HepG2 (cell line): ENCODE data around the gene AARS2. TPM values are rescaled to one million over a fixed set of nuclear protein-coding genes. Genes with fewer than 3 reads are reported as not detected.

Experiments
- ARNT ChIP-seq: fragments of 450-650 bp; IDR thresholded peaks from 2 replicates; pipeline ENCODE4 v1.6.1; 2017
- ATF7-NPFF ChIP-seq: sonication (generic); formaldehyde crosslinking; IDR thresholded peaks from 2 replicates; pipeline ENCODE4 v1.8.1; 2023; ENCODE audit warnings: mild to moderate bottlenecking, low read depth, missing genetic modification reagents, moderate library complexity
- CBX2 ChIP-seq, 2 experiments: fragments of 200-600 bp in 1 of 2; sonication (generic); formaldehyde crosslinking in 1 of 2; IDR thresholded peaks; 2 replicates each; pipeline versions ENCODE4 v1.7.0 to v1.8.1; 2018 to 2022; ENCODE audit warnings: low read depth in 2 of 2, low read length in 1 of 2, mild to moderate bottlenecking in 1 of 2, missing genetic modification reagents in 1 of 2
- IRF2 ChIP-seq: IDR thresholded peaks from 2 replicates; pipeline ENCODE4 v1.6.1; 2018; ENCODE audit warnings: missing genetic modification reagents, missing compliant biosample characterization
- MEIS2 ChIP-seq: sonication (generic); formaldehyde crosslinking; IDR thresholded peaks from 2 replicates; pipeline ENCODE4 v1.9.0; 2021; ENCODE audit warnings: mild to moderate bottlenecking, missing genetic modification reagents
- MYNN ChIP-seq: sonication (generic); formaldehyde crosslinking; IDR thresholded peaks from 2 replicates; pipeline ENCODE4 v1.4.0; 2020; ENCODE audit warnings: mild to moderate bottlenecking, low read depth, missing genetic modification reagents
- PCBP1 ChIP-seq: fragments of 200-400 bp; formaldehyde crosslinking; IDR thresholded peaks from 2 replicates; pipeline ENCODE4 v1.6.1; 2017; ENCODE audit warnings: mild to moderate bottlenecking, low read depth, low read length, borderline replicate concordance
- PCBP2 ChIP-seq: fragments of 200-400 bp; formaldehyde crosslinking; optimal IDR thresholded peaks from 2 replicates; pipeline ENCODE3; 2018; ENCODE audit warnings: low read length, low read depth; ENCODE audit not compliant: poor library complexity, severe bottlenecking
- RFXANK ChIP-seq: IDR thresholded peaks from 2 replicates; pipeline ENCODE4 v1.6.1; 2016
- SMARCE1 ChIP-seq: fragments of 450-650 bp; IDR thresholded peaks from 2 replicates; pipeline ENCODE4 v1.6.1; 2017; ENCODE audit warnings: borderline replicate concordance
- TMF1 ChIP-seq: sonication (generic); formaldehyde crosslinking; IDR thresholded peaks from 2 replicates; pipeline ENCODE4 v1.8.1; 2022; ENCODE audit warnings: low read depth, missing genetic modification reagents
- ZIK1 ChIP-seq: sonication (generic); formaldehyde crosslinking; IDR thresholded peaks from 2 replicates; pipeline ENCODE4 v1.5.0; 2020; ENCODE audit warnings: mild to moderate bottlenecking, low read depth, missing genetic modification reagents, borderline replicate concordance
- ZNF292 ChIP-seq: sonication (generic); formaldehyde crosslinking; IDR thresholded peaks from 2 replicates; pipeline ENCODE4 v1.8.1; 2022; ENCODE audit warnings: mild to moderate bottlenecking, low read depth, missing genetic modification reagents, borderline replicate concordance
- ZNF552 ChIP-seq: sonication (generic); formaldehyde crosslinking; IDR thresholded peaks from 2 replicates; pipeline ENCODE4 v1.9.0; 2022; ENCODE audit warnings: missing genetic modification reagents, mild to moderate bottlenecking, borderline replicate concordance
- ZNF703 ChIP-seq: sonication (generic); formaldehyde crosslinking; IDR thresholded peaks from 2 replicates; pipeline ENCODE4 v1.5.1; 2020; ENCODE audit warnings: missing genetic modification reagents, mild to moderate bottlenecking, moderate library complexity, borderline replicate concordance
- polyA plus RNA-seq, 8 experiments: library from polyadenylated mRNA; depleted of rRNA in 3 of 8; stranded (reverse) in 7 of 8; unstranded in 1 of 8; fragments of >200 nt; fragmentation: Illumina TruSeq in 4 of 8; extraction: Trizol in 4 of 8; gene quantifications; 2 replicates each; pipeline versions ENCODE4 v1.2.1 to v1.2.3, GENCODE V29; 2011 to 2016; ENCODE audit warnings: low read depth in 4 of 8, missing spikeins in 1 of 8, mixed read lengths in 1 of 8; ENCODE audit not compliant: insufficient read depth in 1 of 8
- total RNA-seq, 5 experiments: library from RNA; depleted of rRNA; stranded (reverse); fragments of >200 nt; fragmentation: Illumina TruSeq; extraction: Trizol; gene quantifications; 2 replicates each; pipeline ENCODE4 v1.2.3, GENCODE V29; 2016; ENCODE audit warnings: low read depth in 1 of 5
- TF ChIP-seq, protein P1 (sequence below): sonication (generic); formaldehyde crosslinking; IDR thresholded peaks from 2 replicates; pipeline ENCODE4 v1.5.1; 2020; ENCODE audit warnings: mild to moderate bottlenecking, missing genetic modification reagents
- TF ChIP-seq, protein P2 (sequence below): sonication (generic); formaldehyde crosslinking; IDR thresholded peaks from 2 replicates; pipeline ENCODE4 v1.4.0; 2020; ENCODE audit warnings: mild to moderate bottlenecking, missing genetic modification reagents, borderline replicate concordance
- TF ChIP-seq, protein P3 (sequence below): sonication (generic); formaldehyde crosslinking; IDR thresholded peaks from 2 replicates; pipeline ENCODE4 v1.9.0; 2022; ENCODE audit warnings: missing genetic modification reagents, mild to moderate bottlenecking, borderline replicate concordance

The AARS2 gene
- total and polyA plus RNA-seq, 2 of the 13 experiments (the other 11 are each of a cell fraction or from before 2014, with no cell fraction given) = 7.5 to 24.1 TPM

DNA sequence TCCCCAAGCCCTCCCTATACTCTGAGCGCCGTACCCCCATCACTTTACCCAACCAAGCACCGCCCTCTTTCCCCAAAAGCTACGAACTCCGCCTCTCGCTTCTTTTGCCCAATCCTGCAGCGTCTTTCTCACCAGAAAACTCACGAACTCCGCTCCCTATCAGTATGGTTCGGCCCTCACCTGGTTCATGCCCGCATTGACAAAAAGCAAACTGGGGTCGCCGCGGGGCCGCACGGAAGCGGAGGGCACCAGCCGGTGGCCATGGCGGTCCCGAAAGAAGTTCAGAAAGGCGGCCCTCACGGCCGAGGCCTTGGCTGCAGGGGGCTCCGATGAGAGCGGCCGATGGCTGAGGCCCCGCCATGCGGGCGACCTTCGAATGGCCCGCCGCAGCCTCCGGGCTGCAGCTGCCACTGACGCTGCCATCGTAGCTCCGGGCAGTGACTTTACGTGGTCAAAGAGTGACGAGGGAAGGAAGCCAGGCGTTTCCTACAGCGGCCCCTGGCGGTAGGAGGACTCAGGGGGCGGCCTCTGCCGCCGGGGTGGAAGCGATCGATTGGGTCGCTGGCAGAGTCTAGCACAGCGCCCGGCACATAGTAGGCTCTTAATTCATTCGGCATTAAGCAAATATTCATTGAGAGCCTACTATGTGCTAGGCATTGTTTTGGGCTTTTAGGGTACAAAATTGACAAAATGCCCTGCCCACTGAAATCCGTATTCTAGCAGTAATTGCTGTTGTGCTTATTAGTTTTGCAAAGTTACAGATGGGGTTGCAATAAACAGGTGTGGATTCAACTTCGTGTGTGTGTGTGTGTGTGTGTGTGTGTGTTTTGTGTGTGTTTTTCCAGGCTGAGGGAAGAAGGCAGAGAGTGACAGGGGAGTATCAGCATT lies at the start of gene AARS2 (continued):
- TF ChIP-seq PCBP2 (no peak), CBX2 (IDR thresholded peaks at IDR 0.05; ENCODE audit: low read depth, low read length) (no peak), CBX2 (CRISPR knock-in tag; IDR thresholded peaks at IDR 0.05; ENCODE audit: low read depth) (peak; percentile 69; the same call in 1 of the 2 replicates), ZIK1 (CRISPR knock-in tag) (peak; percentile 88; the same call in 1 of the 2 replicates), TMF1 (CRISPR knock-in tag) (peak; percentile 92), MYNN (CRISPR knock-in tag) (peak; percentile 94; the same call in 1 of the 2 replicates), ATF7-NPFF (CRISPR knock-in tag) (peak; percentile 97), ZNF703 (peak; percentile 90; the same call in 1 of the 2 replicates), IRF2 (CRISPR knock-in tag) (peak; percentile 97), RFXANK (CRISPR knock-in tag) (peak; percentile 91), ZNF552 (CRISPR knock-in tag) (peak; percentile 29; the same call in 1 of the 2 replicates), PCBP1 (0 out of 2 replicates have a peak, but pooled peaks have one; percentile 39), ZNF292 (CRISPR knock-in tag) (peak; percentile 67; the same call in 1 of the 2 replicates), SMARCE1 (no peak), MEIS2 (CRISPR knock-in tag) (peak; percentile 96), ARNT (no peak)
- TF ChIP-seq, protein P1, sequence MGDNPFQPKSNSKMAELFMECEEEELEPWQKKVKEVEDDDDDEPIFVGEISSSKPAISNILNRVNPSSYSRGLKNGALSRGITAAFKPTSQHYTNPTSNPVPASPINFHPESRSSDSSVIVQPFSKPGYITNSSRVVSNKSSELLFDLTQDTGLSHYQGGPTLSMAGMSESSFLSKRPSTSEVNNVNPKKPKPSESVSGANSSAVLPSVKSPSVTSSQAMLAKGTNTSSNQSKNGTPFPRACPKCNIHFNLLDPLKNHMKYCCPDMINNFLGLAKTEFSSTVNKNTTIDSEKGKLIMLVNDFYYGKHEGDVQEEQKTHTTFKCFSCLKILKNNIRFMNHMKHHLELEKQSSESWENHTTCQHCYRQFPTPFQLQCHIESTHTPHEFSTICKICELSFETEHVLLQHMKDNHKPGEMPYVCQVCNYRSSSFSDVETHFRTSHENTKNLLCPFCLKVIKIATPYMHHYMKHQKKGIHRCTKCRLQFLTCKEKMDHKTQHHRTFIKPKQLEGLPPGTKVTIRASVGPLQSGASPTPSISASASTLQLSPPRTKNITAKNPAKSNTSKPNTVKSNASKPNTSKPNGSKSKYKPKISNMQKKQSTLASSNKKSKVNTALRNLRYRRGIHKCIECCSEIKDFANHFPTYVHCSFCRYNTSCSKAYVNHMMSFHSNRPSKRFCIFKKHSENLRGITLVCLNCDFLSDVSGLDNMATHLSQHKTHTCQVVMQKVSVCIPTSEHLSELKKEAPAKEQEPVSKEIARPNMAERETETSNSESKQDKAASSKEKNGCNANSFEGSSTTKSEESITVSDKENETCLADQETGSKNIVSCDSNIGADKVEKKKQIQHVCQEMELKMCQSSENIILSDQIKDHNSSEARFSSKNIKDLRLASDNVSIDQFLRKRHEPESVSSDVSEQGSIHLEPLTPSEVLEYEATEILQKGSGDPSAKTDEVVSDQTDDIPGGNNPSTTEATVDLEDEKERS (CRISPR knock-in tag) = peak; percentile 98
- TF ChIP-seq, protein P2, sequence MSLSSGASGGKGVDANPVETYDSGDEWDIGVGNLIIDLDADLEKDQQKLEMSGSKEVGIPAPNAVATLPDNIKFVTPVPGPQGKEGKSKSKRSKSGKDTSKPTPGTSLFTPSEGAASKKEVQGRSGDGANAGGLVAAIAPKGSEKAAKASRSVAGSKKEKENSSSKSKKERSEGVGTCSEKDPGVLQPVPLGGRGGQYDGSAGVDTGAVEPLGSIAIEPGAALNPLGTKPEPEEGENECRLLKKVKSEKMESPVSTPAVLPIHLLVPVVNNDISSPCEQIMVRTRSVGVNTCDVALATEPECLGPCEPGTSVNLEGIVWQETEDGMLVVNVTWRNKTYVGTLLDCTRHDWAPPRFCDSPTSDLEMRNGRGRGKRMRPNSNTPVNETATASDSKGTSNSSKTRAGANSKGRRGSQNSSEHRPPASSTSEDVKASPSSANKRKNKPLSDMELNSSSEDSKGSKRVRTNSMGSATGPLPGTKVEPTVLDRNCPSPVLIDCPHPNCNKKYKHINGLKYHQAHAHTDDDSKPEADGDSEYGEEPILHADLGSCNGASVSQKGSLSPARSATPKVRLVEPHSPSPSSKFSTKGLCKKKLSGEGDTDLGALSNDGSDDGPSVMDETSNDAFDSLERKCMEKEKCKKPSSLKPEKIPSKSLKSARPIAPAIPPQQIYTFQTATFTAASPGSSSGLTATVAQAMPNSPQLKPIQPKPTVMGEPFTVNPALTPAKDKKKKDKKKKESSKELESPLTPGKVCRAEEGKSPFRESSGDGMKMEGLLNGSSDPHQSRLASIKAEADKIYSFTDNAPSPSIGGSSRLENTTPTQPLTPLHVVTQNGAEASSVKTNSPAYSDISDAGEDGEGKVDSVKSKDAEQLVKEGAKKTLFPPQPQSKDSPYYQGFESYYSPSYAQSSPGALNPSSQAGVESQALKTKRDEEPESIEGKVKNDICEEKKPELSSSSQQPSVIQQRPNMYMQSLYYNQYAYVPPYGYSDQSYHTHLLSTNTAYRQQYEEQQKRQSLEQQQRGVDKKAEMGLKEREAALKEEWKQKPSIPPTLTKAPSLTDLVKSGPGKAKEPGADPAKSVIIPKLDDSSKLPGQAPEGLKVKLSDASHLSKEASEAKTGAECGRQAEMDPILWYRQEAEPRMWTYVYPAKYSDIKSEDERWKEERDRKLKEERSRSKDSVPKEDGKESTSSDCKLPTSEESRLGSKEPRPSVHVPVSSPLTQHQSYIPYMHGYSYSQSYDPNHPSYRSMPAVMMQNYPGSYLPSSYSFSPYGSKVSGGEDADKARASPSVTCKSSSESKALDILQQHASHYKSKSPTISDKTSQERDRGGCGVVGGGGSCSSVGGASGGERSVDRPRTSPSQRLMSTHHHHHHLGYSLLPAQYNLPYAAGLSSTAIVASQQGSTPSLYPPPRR (CRISPR knock-in tag) = peak; percentile 74
- TF ChIP-seq, protein P3, sequence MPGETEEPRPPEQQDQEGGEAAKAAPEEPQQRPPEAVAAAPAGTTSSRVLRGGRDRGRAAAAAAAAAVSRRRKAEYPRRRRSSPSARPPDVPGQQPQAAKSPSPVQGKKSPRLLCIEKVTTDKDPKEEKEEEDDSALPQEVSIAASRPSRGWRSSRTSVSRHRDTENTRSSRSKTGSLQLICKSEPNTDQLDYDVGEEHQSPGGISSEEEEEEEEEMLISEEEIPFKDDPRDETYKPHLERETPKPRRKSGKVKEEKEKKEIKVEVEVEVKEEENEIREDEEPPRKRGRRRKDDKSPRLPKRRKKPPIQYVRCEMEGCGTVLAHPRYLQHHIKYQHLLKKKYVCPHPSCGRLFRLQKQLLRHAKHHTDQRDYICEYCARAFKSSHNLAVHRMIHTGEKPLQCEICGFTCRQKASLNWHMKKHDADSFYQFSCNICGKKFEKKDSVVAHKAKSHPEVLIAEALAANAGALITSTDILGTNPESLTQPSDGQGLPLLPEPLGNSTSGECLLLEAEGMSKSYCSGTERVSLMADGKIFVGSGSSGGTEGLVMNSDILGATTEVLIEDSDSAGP (CRISPR knock-in tag) = peak; percentile 97
